ENCODE results near the gene LRRC8C. TPM values are rescaled to one million over a fixed set of nuclear protein-coding genes. Genes with fewer than 3 reads are reported as not detected.

LRRC8C gene
- total and polyA plus RNA-seq, 2 experiments from 2014 or later, result 3.6 to 7.3 TPM

- Histone ChIP-seq H3K9me2 (ENCODE audit: insufficient read depth) (no peaks in the 10 kb centered on the region), H3K36me3 (ENCODE audit: low read depth) (0 out of 2 replicates have a peak, but pooled peaks cover 4% of the 10 kb centered on the region), H3K27me3 (replicated peaks; ENCODE audit: insufficient read depth) (no peaks in the 10 kb centered on the region), H3K9me3 (ENCODE audit: low read depth) (no peaks in the 10 kb centered on the region), H3K4me1 (ENCODE audit: insufficient read depth) (0 out of 2 replicates have a peak, but pooled peaks cover 11% of the 10 kb centered on the region), H4K20me1 (ENCODE audit: insufficient read depth) (no peaks in the 10 kb centered on the region), H3K4me2 (ENCODE audit: unreplicated experiment) (no peak overlapping the region), H3K4me3 (no peak overlapping the region), H2AFZ (no peak overlapping the region), H3K9ac (no peak overlapping the region), H3F3A (ENCODE audit: insufficient read depth) (peaks cover 8% of the 10 kb centered on the region; the same call in 1 of the 2 replicates), H3K27ac (no peak overlapping the region), H3K79me2 (ENCODE audit: insufficient read depth) (peaks cover 4% of the 10 kb centered on the region; the same call in 1 of the 2 replicates)
- TF ChIP-seq EZH2 (IDR thresholded peaks at IDR 0.05; ENCODE audit: insufficient read depth, poor library complexity, severe bottlenecking) (no peak), EZH2phosphoT487 (IDR thresholded peaks at IDR 0.05; ENCODE audit: insufficient read depth, low read depth) (no peak)
- in situ Hi-C loops (cut with MboI), result no loop called here
- peak; percentile 19 for DNase-seq
- 60% methylated on average over 4 of the region's 4 CpGs for WGBS, 2 experiments (ENCODE audit: low coverage in 1 of 2, low lambda C conversion rate in 2 of 2, missing lambda C conversion rate in 2 of 2)
Observed at GRCh38 chr1:89692601-89693521, 59.9 kb downstream of the LRRC8C start.

GRCh38 chr1:89695847-89696246 lies 62.9 kb downstream of the LRRC8C start:
- no peaks in the 10 kb centered on the region for H3K9me3 ChIP-seq (ENCODE audit: low read depth)
- DNase-seq, result no peak
- TF ChIP-seq EZH2 (IDR thresholded peaks at IDR 0.05; ENCODE audit: insufficient read depth, poor library complexity, severe bottlenecking), result no peak
- TF ChIP-seq EZH2phosphoT487 (IDR thresholded peaks at IDR 0.05; ENCODE audit: insufficient read depth, low read depth), result no peak
- H3K9me2 ChIP-seq (ENCODE audit: insufficient read depth), result no peaks in the 10 kb centered on the region
- no peak overlapping the region for H3K4me3 ChIP-seq
- no peak overlapping the region for H3K9ac ChIP-seq
- H4K20me1 ChIP-seq (ENCODE audit: insufficient read depth), result no peaks in the 10 kb centered on the region
- no peak overlapping the region for H3K4me2 ChIP-seq (ENCODE audit: unreplicated experiment)
- no peaks in the 10 kb centered on the region for H3K27me3 ChIP-seq (replicated peaks; ENCODE audit: insufficient read depth)
- H2AFZ ChIP-seq, result no peak overlapping the region
- in situ Hi-C loops (cut with MboI), result no loop called here
- H3K79me2 ChIP-seq (ENCODE audit: insufficient read depth), result no peaks in the 10 kb centered on the region
- no peak overlapping the region for H3K27ac ChIP-seq
- H3K36me3 ChIP-seq (ENCODE audit: low read depth), result no peaks in the 10 kb centered on the region
- 0 out of 2 replicates have a peak, but pooled peaks cover 11% of the 10 kb centered on the region for H3K4me1 ChIP-seq (ENCODE audit: insufficient read depth)
- H3F3A ChIP-seq (ENCODE audit: insufficient read depth), result peaks cover 8% of the 10 kb centered on the region; the same call in 1 of the 2 replicates

GRCh38 chr1:89697383-89697782 lies 64.5 kb downstream of the LRRC8C start:
- WGBS, 2 experiments (ENCODE audit: low coverage in 1 of 2, low lambda C conversion rate in 2 of 2, missing lambda C conversion rate in 2 of 2), result 20 to 27% methylated on average over 1 of the region's 1 CpG
- no peak overlapping the region for H3K9ac ChIP-seq
- no peaks in the 10 kb centered on the region for H3K9me2 ChIP-seq (ENCODE audit: insufficient read depth)
- no peak overlapping the region for H3K4me3 ChIP-seq
- peaks cover 5% of the 10 kb centered on the region; the same call in 1 of the 2 replicates for H3F3A ChIP-seq (ENCODE audit: insufficient read depth)
- H4K20me1 ChIP-seq (ENCODE audit: insufficient read depth), result no peaks in the 10 kb centered on the region
- TF ChIP-seq EZH2phosphoT487 (IDR thresholded peaks at IDR 0.05; ENCODE audit: insufficient read depth, low read depth) (no peak), EZH2 (IDR thresholded peaks at IDR 0.05; ENCODE audit: insufficient read depth, poor library complexity, severe bottlenecking) (no peak)
- H3K79me2 ChIP-seq (ENCODE audit: insufficient read depth), result no peaks in the 10 kb centered on the region
- H3K27ac ChIP-seq, result no peak overlapping the region
- H3K4me1 ChIP-seq (ENCODE audit: insufficient read depth), result 0 out of 2 replicates have a peak, but pooled peaks cover 7% of the 10 kb centered on the region
- no peaks in the 10 kb centered on the region for H3K9me3 ChIP-seq (ENCODE audit: low read depth)
- DNase-seq, result no peak
- no peak overlapping the region for H2AFZ ChIP-seq
- H3K4me2 ChIP-seq (ENCODE audit: unreplicated experiment), result no peak overlapping the region
- H3K27me3 ChIP-seq (replicated peaks; ENCODE audit: insufficient read depth), result no peaks in the 10 kb centered on the region
- in situ Hi-C loops (cut with MboI), result no loop called here
- no peaks in the 10 kb centered on the region for H3K36me3 ChIP-seq (ENCODE audit: low read depth)

- Histone ChIP-seq H3K4me1 (ENCODE audit: insufficient read depth) (no peaks in the 10 kb centered on the region), H3K36me3 (ENCODE audit: low read depth) (no peaks in the 10 kb centered on the region), H4K20me1 (ENCODE audit: insufficient read depth) (no peaks in the 10 kb centered on the region), H3K9ac (no peak overlapping the region), H3K27ac (no peak overlapping the region), H2AFZ (no peak overlapping the region), H3K4me3 (no peak overlapping the region), H3K27me3 (replicated peaks; ENCODE audit: insufficient read depth) (no peaks in the 10 kb centered on the region), H3F3A (ENCODE audit: insufficient read depth) (no peaks in the 10 kb centered on the region), H3K9me2 (ENCODE audit: insufficient read depth) (no peaks in the 10 kb centered on the region), H3K4me2 (ENCODE audit: unreplicated experiment) (no peak overlapping the region), H3K79me2 (ENCODE audit: insufficient read depth) (no peaks in the 10 kb centered on the region), H3K9me3 (ENCODE audit: low read depth) (no peaks in the 10 kb centered on the region)
- no peak for DNase-seq
- TF ChIP-seq EZH2phosphoT487 (IDR thresholded peaks at IDR 0.05; ENCODE audit: insufficient read depth, low read depth) (no peak), EZH2 (IDR thresholded peaks at IDR 0.05; ENCODE audit: insufficient read depth, poor library complexity, severe bottlenecking) (no peak)
- WGBS, 2 experiments (ENCODE audit: low coverage in 1 of 2, low lambda C conversion rate in 2 of 2, missing lambda C conversion rate in 2 of 2), result 69 to 70% methylated on average over 3 of the region's 3 CpGs
- in situ Hi-C loops (cut with MboI), result no loop called here
Observed at GRCh38 chr1:89698020-89698560, 65.2 kb downstream of the LRRC8C start.
